Erythroblast (primary cell): ENCODE data around the gene HS3ST4.

ENCODE experiments used
- GATA1 ChIP-seq: IDR thresholded peaks from 2 replicates; pipeline ENCODE4 v1.6.1; 2011; ENCODE audit warnings: low read depth, mild to moderate bottlenecking, control low read depth, low read length, moderate library complexity
- POLR2A ChIP-seq: IDR thresholded peaks from 2 replicates; pipeline ENCODE4 v1.6.1; 2011; ENCODE audit warnings: mild to moderate bottlenecking, low read length

DNA sequence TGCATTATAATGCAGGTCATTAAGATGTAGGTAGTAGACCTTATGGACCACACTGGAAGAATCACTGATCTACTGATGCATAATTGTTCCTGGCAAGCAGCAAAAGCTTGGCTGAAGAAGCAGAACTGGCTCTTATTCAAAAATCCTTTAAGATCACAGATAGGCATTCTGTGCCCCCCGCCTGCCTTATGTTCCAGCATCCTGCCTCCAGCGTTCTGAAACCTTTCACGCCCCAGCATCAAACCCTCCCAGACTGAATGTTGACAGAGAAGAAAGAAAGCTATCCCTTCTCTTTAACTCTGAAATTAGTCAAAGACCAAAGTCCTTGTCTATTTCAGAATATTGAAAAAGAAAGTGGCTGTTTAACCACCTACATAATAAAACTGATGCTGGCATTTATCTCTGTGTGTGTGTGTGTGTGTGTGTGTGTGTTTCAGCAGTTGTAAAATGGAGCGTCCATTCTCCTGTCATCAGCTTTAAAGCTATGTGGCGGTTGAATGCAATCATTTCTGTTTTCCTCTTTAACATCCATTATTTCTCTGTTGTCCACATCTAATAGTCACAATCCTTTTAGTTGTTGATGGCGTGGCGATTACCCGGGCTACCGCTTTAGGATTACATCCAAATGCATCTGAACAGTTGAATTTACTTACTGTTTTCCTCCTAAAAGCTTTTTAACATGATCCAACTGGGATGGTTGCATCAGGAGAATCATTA is 350.4 kb downstream of the HS3ST4 start:
- TF ChIP-seq POLR2A: no peak
- no peak for TF ChIP-seq GATA1
